ENCODE data around the gene MYL2.

- TF ChIP-seq CTCF (IDR thresholded peaks at IDR 0.05) (no peak), REST (IDR thresholded peaks at IDR 0.05) (no peak), POLR2A (IDR thresholded peaks at IDR 0.05; ENCODE audit: low read length) (no peak), USF2 (IDR thresholded peaks at IDR 0.05) (no peak), MAZ (IDR thresholded peaks at IDR 0.05; ENCODE audit: borderline replicate concordance, low read depth, low read length) (no peak), MAFK (IDR thresholded peaks at IDR 0.05; ENCODE audit: partially characterized antibody) (no peak), CHD4 (IDR thresholded peaks at IDR 0.05; ENCODE audit: borderline replicate concordance) (no peak), EP300 (IDR thresholded peaks at IDR 0.05) (no peak), HDAC2 (IDR thresholded peaks at IDR 0.05) (no peak)
These were observed 50.6 kb downstream of the MYL2 start for GRCh38 chr12:110869803-110870202.
